HG03575 (cell line): Measurements from ENCODE around the gene TRIO.

Experiments used
- ATAC-seq: cut with Tn5 transposase; IDR thresholded peaks from one replicate; pipeline ENCODE4 v1.9.1; 2021; ENCODE audit not compliant: unreplicated experiment, insufficient number of reproducible peaks, low FRiP score; ENCODE audit errors: extremely low read depth

TRIO gene

GRCh38 chr5:14296533-14297331 is 153.6 kb downstream of the TRIO start:
- no peak for ATAC-seq

- no peak for ATAC-seq
These were observed 154.6 kb downstream of the TRIO start for GRCh38 chr5:14297697-14298096.

GRCh38 chr5:14298126-14298847 is 155.1 kb downstream of the TRIO start:
- ATAC-seq = no peak

GRCh38 chr5:14299666-14300065 is 156.5 kb downstream of the TRIO start:
- no peak for ATAC-seq

GRCh38 chr5:14301186-14301585 is 158.0 kb downstream of the TRIO start:
- ATAC-seq = no peak

- ATAC-seq = no peak
These were observed 159.2 kb downstream of the TRIO start for GRCh38 chr5:14302330-14302729.

- no peak for ATAC-seq
These were observed 161.9 kb downstream of the TRIO start for GRCh38 chr5:14305045-14305444.

GRCh38 chr5:14306329-14306815 is 163.2 kb downstream of the TRIO start:
- no peak for ATAC-seq

GRCh38 chr5:14308384-14309154 is 165.4 kb downstream of the TRIO start:
- ATAC-seq = no peak

- no peak for ATAC-seq
These were observed 166.1 kb downstream of the TRIO start for GRCh38 chr5:14309199-14309598.

- no peak for ATAC-seq
These were observed 166.9 kb downstream of the TRIO start for GRCh38 chr5:14309878-14310531.

GRCh38 chr5:14310901-14311300 is 167.8 kb downstream of the TRIO start:
- ATAC-seq = no peak

GRCh38 chr5:14313986-14314690 is 171.0 kb downstream of the TRIO start:
- no peak for ATAC-seq

GRCh38 chr5:14316471-14316870 is 173.3 kb downstream of the TRIO start:
- ATAC-seq = no peak

- ATAC-seq = no peak
These were observed 176.0 kb downstream of the TRIO start for GRCh38 chr5:14319102-14319501.

- ATAC-seq = no peak
These were observed 178.8 kb downstream of the TRIO start for GRCh38 chr5:14321936-14322335.

- ATAC-seq = no peak
These were observed 179.5 kb downstream of the TRIO start for GRCh38 chr5:14322437-14323187.

GRCh38 chr5:14323466-14323865 is 180.3 kb downstream of the TRIO start:
- ATAC-seq = no peak
